K562 (cell line): ENCODE results near the gene BCL10. TPM values are rescaled to one million over a fixed set of nuclear protein-coding genes. Genes with fewer than 3 reads are reported as not detected.

Source experiments
- CBX8 ChIP-seq: fragments of 200-600 bp; sonication (generic); IDR thresholded peaks from 2 replicates; pipeline ENCODE4 v1.6.1; 2012; ENCODE audit warnings: borderline replicate concordance, mixed run types, low read depth, mild to moderate bottlenecking, moderate library complexity, mixed read lengths, low read length, control low read depth, inconsistent platforms; ENCODE audit not compliant: poor library complexity, severe bottlenecking; ENCODE audit errors: extremely low read depth
- HDAC3 ChIP-seq: fragments of 450-650 bp; IDR thresholded peaks from 2 replicates; pipeline ENCODE4 v1.6.1; 2018; ENCODE audit warnings: borderline replicate concordance, mild to moderate bottlenecking, moderate library complexity; ENCODE audit not compliant: partially characterized antibody
- HEY1 ChIP-seq: fragments of 250-450 bp; sonication (Bioruptor Pico); IDR thresholded peaks from 2 replicates; pipeline ENCODE4 v1.5.0; 2020; ENCODE audit warnings: mild to moderate bottlenecking, moderate library complexity, borderline replicate concordance
- HSF4 ChIP-seq: fragments of 250-450 bp; sonication (Bioruptor Pico); IDR thresholded peaks from 2 replicates; pipeline ENCODE4 v2.1.2; 2022; ENCODE audit warnings: mild to moderate bottlenecking, moderate library complexity, borderline replicate concordance
- MAFF ChIP-seq: IDR thresholded peaks from 2 replicates; pipeline ENCODE4 v1.6.1; 2012; ENCODE audit warnings: low read length, improper control_type of control experiment
- MIER1 ChIP-seq: fragments of 450-650 bp; IDR thresholded peaks from 2 replicates; pipeline ENCODE4 v1.6.1; 2016; ENCODE audit warnings: antibody characterized with exemption, mild to moderate bottlenecking, low read depth
- NR3C1 ChIP-seq: sonication (generic); formaldehyde crosslinking; IDR thresholded peaks from 2 replicates; pipeline ENCODE4 v1.8.1; 2022; ENCODE audit warnings: missing genetic modification reagents
- PCBP2 ChIP-seq: fragments of 200-400 bp; formaldehyde crosslinking; IDR thresholded peaks from 2 replicates; pipeline ENCODE4 v1.6.1; 2018; ENCODE audit warnings: low read length, low read depth, mild to moderate bottlenecking, moderate library complexity; ENCODE audit not compliant: poor library complexity, severe bottlenecking
- PHF20 ChIP-seq: fragments of 450-650 bp; IDR thresholded peaks from 2 replicates; pipeline ENCODE4 v1.6.1; 2018; ENCODE audit not compliant: partially characterized antibody
- RBBP5 ChIP-seq: fragments of 200-600 bp; sonication (generic); IDR thresholded peaks from 2 replicates; pipeline ENCODE4 v1.6.1; 2012; ENCODE audit warnings: borderline replicate concordance, mild to moderate bottlenecking, low read length, control low read depth, inconsistent platforms; ENCODE audit not compliant: insufficient read depth, poor library complexity, severe bottlenecking
- SNIP1 ChIP-seq: fragments of 450-650 bp; IDR thresholded peaks from 2 replicates; pipeline ENCODE4 v1.7.1; 2017; ENCODE audit warnings: low read depth, mild to moderate bottlenecking
- SP2 ChIP-seq: IDR thresholded peaks from 2 replicates; pipeline ENCODE4 v1.6.1; 2011; ENCODE audit warnings: mild to moderate bottlenecking, low read depth, low read length, moderate library complexity; ENCODE audit not compliant: poor library complexity, severe bottlenecking; ENCODE audit errors: extremely low read depth
- XRCC3 ChIP-seq: fragments of 450-650 bp; IDR thresholded peaks from 2 replicates; pipeline ENCODE4 v1.6.1; 2017; ENCODE audit warnings: mild to moderate bottlenecking, moderate library complexity
- ZNF707 ChIP-seq: fragments of 250-450 bp; sonication (Bioruptor Pico); conservative IDR thresholded peaks from 2 replicates; pipeline ENCODE4 v1.8.0; 2022; ENCODE audit warnings: inconsistent platforms, mild to moderate bottlenecking, moderate library complexity
- ZNF75A ChIP-seq: fragments of 450-650 bp; formaldehyde crosslinking; IDR thresholded peaks from 2 replicates; pipeline ENCODE4 v1.4.0; 2020; ENCODE audit warnings: mild to moderate bottlenecking
- polyA plus RNA-seq, 8 experiments: library from polyadenylated mRNA; depleted of rRNA in 4 of 8; stranded (reverse) in 5 of 8; unstranded in 3 of 8; fragments of >200 nt; fragmentation: Nextera tagmentation in 2 of 8; fragmentation: Illumina TruSeq in 1 of 8; extraction: Ambion mirVana in 2 of 8; extraction: Trizol in 1 of 8; gene quantifications; 2 replicates each; pipeline versions ENCODE4 v1.2.1 to v1.2.3, GENCODE V29; 2011 to 2014; ENCODE audit warnings: inconsistent platforms in 1 of 8, missing spikeins in 1 of 8
- total RNA-seq, 7 experiments: library from RNA; depleted of rRNA in 6 of 7; stranded (reverse); fragments of >200 nt in 6 of 7; fragmentation: Illumina TruSeq in 2 of 7; extraction: Trizol in 2 of 7; gene quantifications; 2 replicates each; pipeline versions ENCODE4 v1.2.1 to v1.2.3, GENCODE V29; 2011 to 2021; ENCODE audit warnings: low replicate concordance in 1 of 7
- TF ChIP-seq, protein P1 (sequence below): IDR thresholded peaks from 2 replicates; pipeline ENCODE4 v1.6.1; 2014; ENCODE audit warnings: antibody characterized with exemption
- TF ChIP-seq, protein P2 (sequence below), 3 experiments: fragments of 200-800 bp in 1 of 3; fragments of 250-450 bp in 1 of 3; fragments of 450-650 bp in 1 of 3; sonication (Bioruptor Pico) in 1 of 3; sonication (Bioruptor generic) in 1 of 3; formaldehyde crosslinking in 1 of 3; IDR thresholded peaks; 2 replicates each; pipeline versions ENCODE4 v1.6.1 to v1.8.0; 2016 to 2022; ENCODE audit warnings: mild to moderate bottlenecking in 2 of 3, missing genetic modification characterization in 2 of 3, missing compliant biosample characterization in 1 of 3, moderate library complexity in 1 of 3
- TF ChIP-seq, protein P3 (sequence below): fragments of 250-450 bp; sonication (Bioruptor Pico); IDR thresholded peaks from 2 replicates; pipeline ENCODE4 v1.5.0; 2021; ENCODE audit warnings: mild to moderate bottlenecking, moderate library complexity

BCL10 gene
- total and polyA plus RNA-seq, 9 of the 15 experiments (the other 6 are each of a cell fraction or from before 2014, with no cell fraction given), result 8.0 to 19.4 (median 12.3) TPM

DNA sequence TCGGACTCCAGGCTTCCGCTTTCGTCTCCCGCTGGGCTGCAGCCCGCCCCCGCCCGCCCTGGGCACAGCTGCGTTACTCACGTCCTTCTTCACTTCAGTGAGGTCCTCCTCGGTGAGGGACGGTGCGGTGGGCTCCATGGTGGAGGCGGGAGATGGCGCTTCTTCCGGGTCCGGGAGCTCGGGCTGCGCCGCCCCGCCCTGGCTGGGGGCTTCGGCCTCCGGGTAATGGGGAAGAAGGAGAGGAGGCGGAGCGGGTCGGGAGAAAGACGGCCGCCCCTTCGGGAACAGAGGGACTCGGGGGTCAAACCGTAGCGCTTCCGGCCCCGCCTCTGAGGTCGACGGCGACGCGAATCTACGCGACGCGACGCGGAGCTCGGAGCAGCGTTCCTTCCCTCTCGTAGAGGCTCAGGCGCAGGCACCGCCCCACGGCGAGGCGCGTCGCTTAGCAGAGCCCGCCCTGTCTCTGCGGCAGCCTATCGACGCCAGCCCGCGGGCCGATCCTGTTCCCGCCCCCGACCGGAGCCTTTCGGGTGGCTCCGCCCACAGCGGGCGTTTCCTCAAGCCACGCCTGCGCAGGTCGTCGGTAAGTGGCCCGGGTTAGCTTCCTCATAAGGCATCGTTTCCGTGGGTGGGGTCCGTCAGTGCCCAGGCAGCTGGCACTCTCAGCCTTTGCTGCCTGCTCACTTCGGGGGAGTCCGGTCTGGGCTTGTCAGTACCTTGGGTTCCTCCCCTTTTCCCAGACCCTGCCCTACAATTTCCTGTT lies at the start of gene BCL10 (continued):
- TF ChIP-seq, protein P1, sequence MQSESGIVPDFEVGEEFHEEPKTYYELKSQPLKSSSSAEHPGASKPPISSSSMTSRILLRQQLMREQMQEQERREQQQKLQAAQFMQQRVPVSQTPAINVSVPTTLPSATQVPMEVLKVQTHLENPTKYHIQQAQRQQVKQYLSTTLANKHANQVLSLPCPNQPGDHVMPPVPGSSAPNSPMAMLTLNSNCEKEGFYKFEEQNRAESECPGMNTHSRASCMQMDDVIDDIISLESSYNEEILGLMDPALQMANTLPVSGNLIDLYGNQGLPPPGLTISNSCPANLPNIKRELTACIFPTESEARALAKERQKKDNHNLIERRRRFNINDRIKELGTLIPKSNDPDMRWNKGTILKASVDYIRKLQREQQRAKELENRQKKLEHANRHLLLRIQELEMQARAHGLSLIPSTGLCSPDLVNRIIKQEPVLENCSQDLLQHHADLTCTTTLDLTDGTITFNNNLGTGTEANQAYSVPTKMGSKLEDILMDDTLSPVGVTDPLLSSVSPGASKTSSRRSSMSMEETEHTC, result no peak
- TF ChIP-seq XRCC3 (no peak), ZNF75A (CRISPR knock-in tag) (no peak), MIER1 (no peak), SP2 (peak; percentile 14), HSF4 (no peak), RBBP5 (peak; percentile 96), NR3C1 (CRISPR knock-in tag) (no peak), PCBP2 (no peak), HEY1 (no peak), MAFF (no peak), PHF20 (peak; percentile 90), CBX8 (no peak), HDAC3 (no peak), SNIP1 (no peak), ZNF707 (CRISPR knock-in tag) (no peak)
- TF ChIP-seq, protein P2, sequence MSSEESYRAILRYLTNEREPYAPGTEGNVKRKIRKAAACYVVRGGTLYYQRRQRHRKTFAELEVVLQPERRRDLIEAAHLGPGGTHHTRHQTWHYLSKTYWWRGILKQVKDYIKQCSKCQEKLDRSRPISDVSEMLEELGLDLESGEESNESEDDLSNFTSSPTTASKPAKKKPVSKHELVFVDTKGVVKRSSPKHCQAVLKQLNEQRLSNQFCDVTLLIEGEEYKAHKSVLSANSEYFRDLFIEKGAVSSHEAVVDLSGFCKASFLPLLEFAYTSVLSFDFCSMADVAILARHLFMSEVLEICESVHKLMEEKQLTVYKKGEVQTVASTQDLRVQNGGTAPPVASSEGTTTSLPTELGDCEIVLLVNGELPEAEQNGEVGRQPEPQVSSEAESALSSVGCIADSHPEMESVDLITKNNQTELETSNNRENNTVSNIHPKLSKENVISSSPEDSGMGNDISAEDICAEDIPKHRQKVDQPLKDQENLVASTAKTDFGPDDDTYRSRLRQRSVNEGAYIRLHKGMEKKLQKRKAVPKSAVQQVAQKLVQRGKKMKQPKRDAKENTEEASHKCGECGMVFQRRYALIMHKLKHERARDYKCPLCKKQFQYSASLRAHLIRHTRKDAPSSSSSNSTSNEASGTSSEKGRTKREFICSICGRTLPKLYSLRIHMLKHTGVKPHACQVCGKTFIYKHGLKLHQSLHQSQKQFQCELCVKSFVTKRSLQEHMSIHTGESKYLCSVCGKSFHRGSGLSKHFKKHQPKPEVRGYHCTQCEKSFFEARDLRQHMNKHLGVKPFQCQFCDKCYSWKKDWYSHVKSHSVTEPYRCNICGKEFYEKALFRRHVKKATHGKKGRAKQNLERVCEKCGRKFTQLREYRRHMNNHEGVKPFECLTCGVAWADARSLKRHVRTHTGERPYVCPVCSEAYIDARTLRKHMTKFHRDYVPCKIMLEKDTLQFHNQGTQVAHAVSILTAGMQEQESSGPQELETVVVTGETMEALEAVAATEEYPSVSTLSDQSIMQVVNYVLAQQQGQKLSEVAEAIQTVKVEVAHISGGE (CRISPR knock-in tag; IDR thresholded peaks at IDR 0.05), result peak in 1 of 3 experiments; percentile 75; a peak in 2 of 6 replicates
- TF ChIP-seq, protein P3, sequence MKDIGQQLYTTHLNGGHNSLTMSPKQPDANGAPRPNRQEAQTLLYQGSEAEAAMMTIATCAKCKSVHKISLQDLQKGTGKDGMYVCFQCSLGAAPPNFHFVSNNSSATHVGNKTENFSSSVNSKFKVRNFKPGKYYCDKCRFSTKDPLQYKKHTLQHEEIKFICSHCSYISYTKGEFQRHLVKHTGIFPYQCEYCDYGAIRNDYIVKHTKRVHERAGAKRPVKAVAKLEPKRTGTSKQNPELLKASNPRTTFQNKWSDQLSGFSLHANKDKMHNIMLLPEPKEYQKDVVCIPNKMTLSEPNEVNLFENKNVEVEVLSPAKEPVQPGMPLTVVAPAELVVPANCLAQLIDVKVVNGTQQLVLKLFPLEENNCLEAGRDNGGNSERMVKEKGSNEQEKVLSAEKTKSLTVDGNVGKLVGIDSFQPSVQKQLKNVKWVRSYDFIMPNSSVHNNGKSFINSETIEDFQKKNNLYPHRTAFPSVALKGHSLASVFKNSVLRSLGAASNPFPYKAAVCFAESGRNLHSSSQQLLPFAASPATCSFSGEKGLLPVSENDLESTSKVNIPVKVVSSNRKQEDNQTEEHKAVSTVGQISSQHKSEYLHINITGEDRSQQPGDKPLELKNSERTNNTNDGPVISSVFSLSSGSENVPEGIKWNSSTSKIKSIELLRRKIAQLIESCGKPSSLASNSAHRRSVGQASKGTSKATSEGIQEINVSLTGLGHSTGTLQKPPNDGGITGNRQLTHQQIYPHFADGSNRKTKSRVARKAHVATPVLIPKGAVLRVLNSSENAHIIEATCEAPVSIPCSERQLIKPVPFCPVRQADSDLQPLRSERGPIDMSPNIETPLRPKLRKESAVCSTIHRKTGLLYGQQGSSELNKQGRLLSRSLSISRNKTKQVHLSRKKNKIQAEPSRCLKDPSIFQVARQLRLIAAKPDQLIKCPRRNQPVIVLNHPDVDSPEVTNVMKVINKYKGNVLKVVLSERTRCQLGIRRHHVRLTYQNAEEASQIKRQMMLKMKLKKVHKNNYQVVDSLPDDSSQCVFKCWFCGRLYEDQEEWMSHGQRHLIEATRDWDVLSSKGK (CRISPR knock-in tag), result no peak
